Stomach (tissue), 4 donors: ENCODE results near the gene FUT1.

ENCODE experiments used
- CTCF ChIP-seq, 7 experiments: fragments of 450-650 bp in 4 of 7; fragments of 200-600 bp in 3 of 7; sonication (generic) in 3 of 7; IDR thresholded peaks; one replicate each; pipeline ENCODE4 v1.5.1; 2016 to 2019; ENCODE audit warnings: antibody characterized with exemption in 7 of 7, control low read depth in 2 of 7, mild to moderate bottlenecking in 1 of 7
- POLR2AphosphoS5 ChIP-seq, 3 donors: sonication (generic); formaldehyde crosslinking; IDR thresholded peaks; one replicate each; pipeline ENCODE4 v1.6.1; 2016; ENCODE audit warnings: antibody characterized with exemption in 3 of 3

DNA sequence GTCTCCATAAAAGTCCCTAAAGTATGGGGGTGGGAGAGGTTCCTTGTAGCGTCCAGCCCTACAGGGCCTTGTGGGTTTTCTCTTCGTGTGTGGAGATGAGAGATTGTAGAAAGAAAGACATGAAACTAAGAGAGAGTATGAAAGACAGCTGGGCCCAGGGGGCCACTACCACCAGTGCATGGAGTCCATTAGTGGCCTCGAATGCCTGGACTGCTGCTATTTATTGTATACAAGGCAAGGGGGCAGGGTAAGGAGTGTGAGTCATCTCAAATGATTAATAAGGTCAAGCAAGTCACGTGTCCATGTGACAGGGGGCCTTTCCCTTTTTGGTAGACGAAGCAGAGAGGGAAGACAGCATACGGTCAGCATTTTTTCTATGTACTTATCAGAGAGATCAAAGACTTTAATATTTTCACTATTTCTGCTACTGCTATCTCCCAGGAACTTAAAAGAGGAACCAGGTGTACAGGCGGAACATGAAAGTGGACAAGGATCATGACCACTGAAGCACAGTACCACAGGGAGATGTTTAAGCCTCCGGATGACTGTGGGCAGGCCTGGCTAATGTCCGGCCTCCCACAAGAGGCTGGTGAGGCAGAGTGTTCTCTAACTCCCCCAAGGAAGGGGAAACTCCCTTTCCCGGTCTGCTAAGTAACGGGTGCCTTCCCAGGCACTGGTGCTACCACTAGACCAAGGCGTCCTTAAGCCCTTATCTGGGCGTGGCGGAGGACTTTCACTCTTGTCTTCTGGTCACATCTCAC, 28.4 kb upstream of the FUT1 start:
- no peak for TF ChIP-seq CTCF (IDR thresholded peaks at IDR 0.05)
- TF ChIP-seq POLR2AphosphoS5 (IDR thresholded peaks at IDR 0.05), result peak in 2 of 3 donors; percentile 43 to 46
